Transverse colon (tissue), 4 donors: ENCODE results near the gene NLGN1. TPM values are rescaled to one million over a fixed set of nuclear protein-coding genes. Genes with fewer than 3 reads are reported as not detected.

Experiments
- DNase-seq: peaks from one replicate; pipeline ENCODE4 v3.0.0-alpha.2; 2019
- H3K27ac ChIP-seq, 4 donors: fragments of 200-600 bp; sonication (generic); 2 replicates each; pipeline ENCODE4 v1.5.1; 2016 to 2018; ENCODE audit warnings: inconsistent platforms in 4 of 4
- H3K27me3 ChIP-seq: fragments of 200-600 bp; sonication (generic); 2 replicates; pipeline ENCODE4 v1.5.1; 2017; ENCODE audit warnings: inconsistent platforms
- H3K36me3 ChIP-seq, 4 donors: fragments of 200-600 bp; sonication (generic); 2 replicates each; pipeline ENCODE4 v1.5.1; 2017 to 2019; ENCODE audit warnings: inconsistent platforms in 4 of 4
- H3K4me1 ChIP-seq, 4 donors: fragments of 200-600 bp; sonication (generic); 2 replicates each; pipeline ENCODE4 v1.5.1; 2017 to 2020; ENCODE audit warnings: inconsistent platforms in 4 of 4
- H3K4me3 ChIP-seq, 4 donors: fragments of 200-600 bp; sonication (generic); 1 replicate in 1 of 4; 2 replicates in 3 of 4; pipeline versions ENCODE4 v1.5.1 to v1.6.1; 2017 to 2019; ENCODE audit warnings: inconsistent platforms in 4 of 4
- H3K9me3 ChIP-seq, 2 donors: fragments of 200-600 bp; sonication (generic); 2 replicates each; pipeline ENCODE4 v1.5.1; 2017 to 2019; ENCODE audit warnings: inconsistent platforms in 2 of 2
- CTCF ChIP-seq, 5 experiments: fragments of 200-600 bp in 3 of 5; fragments of 450-650 bp in 2 of 5; sonication (generic) in 3 of 5; IDR thresholded peaks; 1 replicate in 2 of 5; 2 replicates in 3 of 5; pipeline ENCODE4 v1.5.1; 2016 to 2017; ENCODE audit warnings: antibody characterized with exemption in 5 of 5, inconsistent platforms in 3 of 5, mild to moderate bottlenecking in 2 of 5, moderate library complexity in 1 of 5
- EP300 ChIP-seq: sonication (generic); formaldehyde crosslinking; IDR thresholded peaks from one replicate; pipeline ENCODE4 v1.6.1; 2017; ENCODE audit warnings: antibody characterized with exemption, low read depth
- POLR2A ChIP-seq: fragments of 450-650 bp; IDR thresholded peaks from one replicate; pipeline ENCODE4 v1.6.1; 2016; ENCODE audit warnings: antibody characterized with exemption, mild to moderate bottlenecking, moderate library complexity
- POLR2AphosphoS5 ChIP-seq, 3 donors: sonication (generic); formaldehyde crosslinking; IDR thresholded peaks; one replicate each; pipeline ENCODE4 v1.6.1; 2016; ENCODE audit warnings: antibody characterized with exemption in 3 of 3
- WGBS, 2 donors: methylation state at CpG; one replicate each; pipeline ENCODE4 v1.1.5; 2018; ENCODE audit warnings: low coverage in 1 of 2; 5-methylcytosine and 5-hydroxymethylcytosine counted together
- in situ Hi-C, 4 donors: fragments of 200-750 bp; cut with MboI; loops; one replicate each; pipeline versions ENCODE4 v1.15.0 to v1.15.1; 2017; ENCODE audit warnings: low sequenced_read_pairs in 3 of 4, low pct_ligation_motif_present in 1 of 4, low pct_unique_long_range_greater_than_20kb in 1 of 4
- intact Hi-C: fragments of 100-400 bp; cut with DNase I; formaldehyde crosslinking; loops from one replicate; pipeline ENCODE4 v1.15.1; 2023; ENCODE audit warnings: low total_unique reads
- total RNA-seq, 4 donors: library from RNA; depleted of rRNA; stranded (reverse); fragments of >200 nt; gene quantifications; one replicate each; pipeline ENCODE4 v1.1.0, GENCODE V29; 2016

The NLGN1 gene
- total RNA-seq, 4 donors from 2014 or later = 0.40 to 5.2 (median 1.9) TPM; not detected in 1

DNA sequence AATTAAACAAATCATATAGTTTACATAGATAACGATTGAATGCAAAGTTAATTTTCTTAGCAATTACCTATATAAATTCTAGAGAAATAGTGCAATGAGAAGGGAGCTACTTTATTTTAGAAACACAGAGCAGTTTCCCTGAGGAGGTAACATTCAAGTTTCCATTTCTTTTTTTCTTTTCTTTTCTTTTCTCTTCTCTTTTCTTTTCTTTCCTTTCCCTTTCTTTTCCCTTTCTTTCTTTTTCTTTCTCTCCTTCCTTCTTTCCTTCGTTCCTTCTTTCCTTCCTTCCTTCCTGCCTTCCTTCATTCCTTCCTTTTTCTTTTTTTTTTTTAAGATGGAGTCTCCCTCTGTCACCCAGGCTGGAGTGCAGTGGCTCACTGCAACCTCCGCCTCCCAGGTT lies 417.3 kb downstream of the NLGN1 start:
- H3K4me3 ChIP-seq = no peak overlapping the region
- H3K27me3 ChIP-seq = no peaks in the 10 kb centered on the region
- 72 to 89% methylated on average over 2 to 3 of the region's 3 CpGs for WGBS, 2 donors
- TF ChIP-seq POLR2AphosphoS5 (IDR thresholded peaks at IDR 0.05) (no peak), CTCF (IDR thresholded peaks at IDR 0.05) (no peak), EP300 (no peak), POLR2A (no peak)
- intact Hi-C loops = no loop called here
- no peaks in the 10 kb centered on the region for H3K4me1 ChIP-seq
- H3K9me3 ChIP-seq = no peaks in the 10 kb centered on the region
- H3K36me3 ChIP-seq = no peaks in the 10 kb centered on the region
- H3K27ac ChIP-seq = no peak overlapping the region
- no peak for DNase-seq
- in situ Hi-C loops = no loop called here

- H3K4me1 ChIP-seq = no peaks in the 10 kb centered on the region
- no peak for DNase-seq
- no peaks in the 10 kb centered on the region for H3K27me3 ChIP-seq
- intact Hi-C loops (no loop called here), in situ Hi-C loops (no loop called here)
- WGBS, 2 donors = 60 to 67% methylated on average over 5 of the region's 5 CpGs
- no peak for TF ChIP-seq POLR2A
- no peak for TF ChIP-seq CTCF (IDR thresholded peaks at IDR 0.05)
- TF ChIP-seq POLR2AphosphoS5 (IDR thresholded peaks at IDR 0.05) = no peak
- TF ChIP-seq EP300 = no peak
- no peaks in the 10 kb centered on the region for H3K36me3 ChIP-seq
- no peak overlapping the region for H3K4me3 ChIP-seq
- no peaks in the 10 kb centered on the region for H3K9me3 ChIP-seq
- no peak overlapping the region for H3K27ac ChIP-seq
Observed at GRCh38 chr3:173819368-173819767, 421.8 kb downstream of the NLGN1 start.

GRCh38 chr3:173823911-173824460 lies 426.4 kb downstream of the NLGN1 start:
- Histone ChIP-seq H3K36me3 (no peaks in the 10 kb centered on the region), H3K27me3 (no peaks in the 10 kb centered on the region), H3K9me3 (no peaks in the 10 kb centered on the region), H3K27ac (no peak overlapping the region), H3K4me3 (no peak overlapping the region), H3K4me1 (no peaks in the 10 kb centered on the region)
- intact Hi-C loops (no loop called here), in situ Hi-C loops (no loop called here)
- no peak for DNase-seq
- 62 to 68% methylated on average over 1 of the region's 1 CpG for WGBS, 2 donors
- no peak for TF ChIP-seq POLR2AphosphoS5 (IDR thresholded peaks at IDR 0.05)
- TF ChIP-seq EP300 = no peak
- TF ChIP-seq POLR2A = no peak
- no peak for TF ChIP-seq CTCF (IDR thresholded peaks at IDR 0.05)

- Histone ChIP-seq H3K4me1 (no peaks in the 10 kb centered on the region), H3K36me3 (no peaks in the 10 kb centered on the region), H3K4me3 (no peak overlapping the region), H3K9me3 (no peaks in the 10 kb centered on the region), H3K27ac (no peak overlapping the region), H3K27me3 (no peaks in the 10 kb centered on the region)
- DNase-seq = no peak
- intact Hi-C loops (no loop called here), in situ Hi-C loops (no loop called here)
- TF ChIP-seq CTCF (IDR thresholded peaks at IDR 0.05) = no peak
- TF ChIP-seq POLR2AphosphoS5 (IDR thresholded peaks at IDR 0.05) = no peak
- TF ChIP-seq EP300 = no peak
- no peak for TF ChIP-seq POLR2A
- 55 to 58% methylated on average over 1 of the region's 1 CpG for WGBS, 2 donors
Observed at GRCh38 chr3:173825730-173826129, 428.2 kb downstream of the NLGN1 start.
